GM18861 (cell line): Measurements from ENCODE around the gene RNF181.
"Not testable (repeated sequence)": the region's sequence is repeated elsewhere in the genome, so short reads cannot be mapped to it uniquely, and the experiment has no call there.

Source experiments
- ATAC-seq: cut with Tn5 transposase; IDR thresholded peaks from one replicate; pipeline ENCODE4 v1.9.1; 2021; ENCODE audit not compliant: unreplicated experiment

RNF181 gene

GRCh38 chr2:85577063-85577385 lies 18.5 kb upstream of the RNF181 start:
- ATAC-seq: no peak

DNA sequence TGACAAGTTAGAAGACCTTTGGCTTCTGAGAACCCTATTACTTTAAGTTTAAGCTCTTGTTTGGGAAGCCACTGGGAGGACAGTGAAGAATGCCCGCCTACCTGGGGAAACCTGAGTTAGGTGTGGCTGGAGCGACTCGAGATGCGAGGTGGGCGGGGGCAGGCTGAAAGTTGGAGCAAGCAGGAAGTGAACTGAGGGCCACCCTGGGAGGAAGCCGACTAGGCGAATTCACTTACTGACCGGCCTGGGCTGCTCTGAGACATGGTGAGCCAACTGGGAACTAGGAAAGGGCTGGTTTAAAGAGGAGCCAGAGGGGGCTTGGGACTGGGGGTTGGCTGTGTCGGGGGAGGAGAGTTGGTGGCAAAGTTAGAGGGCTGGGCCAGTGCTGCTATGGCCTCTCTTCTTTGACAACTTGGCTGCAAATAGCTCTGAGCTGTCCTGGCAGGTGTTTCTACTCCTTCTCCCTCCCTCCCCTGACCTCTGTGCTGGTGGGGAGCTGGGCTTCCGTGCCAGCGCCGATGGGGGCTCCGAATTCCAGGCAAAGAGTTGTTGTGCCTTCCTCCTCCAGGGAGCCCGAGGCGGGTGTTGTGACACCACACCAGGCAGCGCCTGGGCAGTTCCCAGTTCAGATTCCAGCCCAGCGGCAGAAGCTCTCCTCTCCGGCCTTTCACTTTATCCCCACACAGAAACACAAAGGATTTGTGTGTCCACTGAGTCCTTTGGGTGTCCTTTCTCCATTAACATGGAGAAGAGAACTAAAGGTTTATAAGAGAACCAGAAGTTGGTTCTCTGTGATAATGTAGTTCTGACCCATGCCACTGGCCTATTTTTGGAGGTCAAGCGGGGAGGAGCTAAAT lies 17.9 kb upstream of the RNF181 start, which contains the start of gene VAMP8:
Gene VAMP8, plus strand, starts transcription at position 201 of the 857 bp plus-strand sequence. Its CDS starts 61 bp downstream, at position 262.
- peak; percentile 50 for ATAC-seq

DNA sequence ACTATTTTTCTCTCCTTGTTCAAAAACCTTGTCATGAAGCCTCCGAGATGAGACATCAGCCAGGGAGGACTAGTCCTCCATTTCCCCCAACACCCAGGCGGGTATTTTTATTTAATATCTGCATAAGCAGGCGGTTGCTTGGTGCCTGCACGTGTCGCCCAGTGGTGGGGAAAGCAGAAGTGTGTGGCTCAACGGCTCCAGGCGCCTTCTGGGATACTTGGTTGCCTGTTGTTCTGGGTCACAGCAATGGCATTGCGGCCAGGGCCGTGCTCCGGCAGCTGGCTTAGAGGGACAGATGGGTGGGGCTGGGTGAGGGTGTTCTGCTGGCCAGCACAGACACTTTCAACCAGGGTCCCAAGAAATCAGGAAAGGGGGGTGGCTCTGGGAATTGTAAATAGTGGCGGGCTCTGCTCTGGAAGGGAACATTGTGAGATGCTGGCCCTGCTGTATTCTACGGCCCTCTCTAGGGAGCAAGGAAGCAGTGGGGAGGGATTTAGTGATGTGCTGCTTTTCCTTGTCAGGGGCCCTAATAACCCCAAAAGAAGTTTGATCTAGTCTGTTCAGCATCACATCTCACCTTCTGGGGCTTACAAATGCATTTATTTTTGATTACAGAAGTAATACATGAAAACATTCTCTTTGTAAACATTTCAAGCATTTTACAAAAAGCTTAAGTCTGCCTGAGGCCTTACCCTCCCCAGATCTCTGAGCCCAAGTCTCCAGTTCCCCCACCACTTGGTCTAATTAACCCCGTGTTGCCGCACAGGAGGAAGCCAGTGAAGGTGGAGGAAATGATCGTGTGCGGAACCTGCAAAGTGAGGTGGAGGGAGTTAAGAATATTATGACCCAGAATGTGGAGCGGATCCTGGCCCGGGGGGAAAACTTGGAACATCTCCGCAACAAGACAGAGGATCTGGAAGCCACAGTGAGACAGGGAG lies 17.0 kb upstream of the RNF181 start:
- no peak for ATAC-seq

- no peak for ATAC-seq
Observed at GRCh38 chr2:85579266-85579935, 16.1 kb upstream of the RNF181 start.

DNA sequence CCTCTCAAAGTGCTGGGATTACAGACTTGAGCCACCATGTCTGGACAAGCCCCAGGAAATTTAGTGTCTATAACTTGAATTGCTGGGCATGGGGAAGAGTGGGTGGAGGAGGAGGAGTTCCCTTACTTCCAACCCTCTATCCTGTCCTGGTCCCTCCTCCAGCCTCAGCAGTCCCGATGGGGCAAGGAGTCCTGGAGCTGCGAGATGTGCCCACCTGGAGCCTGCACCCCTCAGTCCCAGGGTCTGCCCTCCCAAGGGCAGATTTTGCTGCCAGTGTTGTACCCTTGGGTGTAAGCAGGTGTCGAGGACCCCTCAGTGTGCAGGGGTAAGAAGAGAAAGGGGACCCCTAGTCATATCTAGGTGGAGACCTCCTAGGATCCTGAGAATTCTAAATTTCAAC lies 15.3 kb upstream of the RNF181 start:
- no peak for ATAC-seq

GRCh38 chr2:85582492-85582891 lies 13.1 kb upstream of the RNF181 start:
- ATAC-seq: no peak

- peak; percentile 45 for ATAC-seq
Observed at GRCh38 chr2:85583667-85584353, 11.7 kb upstream of the RNF181 start.

GRCh38 chr2:85584354-85584856 lies 11.1 kb upstream of the RNF181 start, which contains the start of gene VAMP5:
VAMP5 (plus strand) TSS chr2:85584431; CDS start chr2:85584491, 60 bp downstream.
- ATAC-seq: peak; percentile 12

GRCh38 chr2:85584857-85585780 lies 10.4 kb upstream of the RNF181 start:
- ATAC-seq: peak; percentile 37

- ATAC-seq: no peak
Observed at GRCh38 chr2:85585781-85586105, 9.8 kb upstream of the RNF181 start.

DNA sequence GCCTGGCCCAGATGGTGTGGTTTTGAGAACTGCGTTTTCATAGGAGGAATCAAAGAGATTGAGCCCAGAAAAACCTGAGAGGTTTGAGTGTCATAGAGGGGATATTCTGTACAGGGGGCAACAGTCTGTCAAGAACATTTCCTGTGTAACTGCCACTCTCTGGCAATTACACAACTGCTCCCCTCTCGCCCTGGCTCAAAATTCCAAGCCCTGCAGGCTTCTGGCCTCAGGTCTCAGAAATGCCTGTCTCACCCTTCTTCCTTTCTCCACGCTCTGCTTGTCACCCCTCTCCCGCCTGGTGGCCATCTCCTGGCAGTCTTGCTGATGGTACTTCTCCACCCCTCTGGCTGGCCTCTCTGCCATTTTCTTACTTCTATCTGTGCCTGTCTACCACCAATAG lies 7.3 kb upstream of the RNF181 start:
- no peak for ATAC-seq

GRCh38 chr2:85588645-85589044 lies 6.9 kb upstream of the RNF181 start:
- ATAC-seq: no peak

- ATAC-seq: no peak
Observed at GRCh38 chr2:85589181-85589580, 6.4 kb upstream of the RNF181 start.

- ATAC-seq: no peak
Observed at GRCh38 chr2:85589982-85590791, 5.4 kb upstream of the RNF181 start.

DNA sequence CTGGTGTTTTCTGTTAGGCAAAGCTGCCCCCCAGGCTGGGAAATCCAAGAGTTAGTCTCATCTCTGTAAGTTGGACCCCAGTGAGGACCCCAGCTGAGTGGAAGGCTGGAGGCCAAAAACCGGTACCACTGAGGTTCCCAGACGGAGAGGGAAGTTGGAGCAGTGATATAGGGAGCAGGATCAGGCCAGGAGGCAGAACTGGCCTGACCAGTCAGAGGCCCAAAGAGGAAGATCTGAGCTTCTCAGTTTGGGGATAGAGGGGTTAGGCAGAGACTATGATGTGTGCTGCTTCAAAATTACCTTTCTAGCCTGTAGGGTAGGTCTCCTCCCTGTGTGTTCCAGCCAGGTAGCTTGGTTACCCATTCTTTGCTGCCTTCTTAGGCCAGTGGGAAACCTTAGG lies 4.6 kb upstream of the RNF181 start:
- no peak for ATAC-seq

DNA sequence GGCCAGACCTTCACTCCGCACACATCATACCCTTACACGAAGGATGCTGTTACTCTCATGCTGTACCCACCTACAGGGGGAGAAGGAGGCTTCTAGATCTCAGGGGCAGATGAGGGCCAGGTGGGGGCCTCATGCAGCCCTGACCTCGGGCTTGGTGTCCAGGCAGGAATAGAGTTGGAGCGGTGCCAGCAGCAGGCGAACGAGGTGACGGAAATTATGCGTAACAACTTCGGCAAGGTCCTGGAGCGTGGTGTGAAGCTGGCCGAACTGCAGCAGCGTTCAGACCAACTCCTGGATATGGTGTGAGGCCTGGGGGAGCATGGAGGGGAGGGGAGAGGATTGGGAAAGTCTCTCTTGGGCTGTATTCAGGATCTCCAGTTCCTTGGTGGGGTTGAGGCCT lies 4.0 kb upstream of the RNF181 start:
- ATAC-seq: no peak

DNA sequence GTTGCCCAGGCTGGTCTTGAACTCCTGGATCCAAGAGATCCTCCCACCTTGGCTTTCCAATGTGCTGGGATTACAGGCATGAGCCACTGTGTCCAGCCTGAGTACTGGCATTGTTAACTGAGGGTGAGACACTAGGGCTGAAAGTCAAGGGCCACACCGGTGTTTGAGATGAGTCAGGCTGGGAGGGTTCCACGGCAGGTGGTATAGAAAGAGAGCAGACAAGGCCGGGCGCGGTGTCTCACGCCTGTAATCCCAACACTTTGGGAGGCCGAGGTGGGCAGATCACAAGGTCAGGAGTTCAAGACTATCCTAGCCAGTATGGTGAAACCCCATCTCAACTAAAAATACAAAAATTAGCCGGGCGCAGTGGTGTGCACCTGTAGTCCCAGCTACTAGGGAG lies 3.2 kb upstream of the RNF181 start:
- not testable (repeated sequence) for ATAC-seq

DNA sequence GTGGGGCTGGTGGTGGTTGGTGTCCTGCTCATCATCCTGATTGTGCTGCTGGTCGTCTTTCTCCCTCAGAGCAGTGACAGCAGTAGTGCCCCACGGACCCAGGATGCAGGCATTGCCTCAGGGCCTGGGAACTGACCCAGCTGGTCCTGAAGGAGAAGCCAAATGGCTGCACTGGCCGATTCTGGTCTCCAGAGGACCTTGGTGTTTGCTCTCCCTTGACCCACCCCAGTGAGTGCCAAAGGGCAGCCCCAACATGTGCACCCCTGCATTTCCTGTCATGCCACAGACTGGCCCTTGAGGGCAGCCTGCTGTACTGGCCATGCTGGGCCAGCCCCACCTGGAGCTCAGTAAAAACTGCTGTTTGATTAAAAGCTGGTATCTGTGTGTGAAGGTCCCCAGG lies 2.5 kb upstream of the RNF181 start:
- ATAC-seq: no peak
